A673 (cell line): ENCODE measurements around the gene CEP63. TPM values are rescaled to one million over a fixed set of nuclear protein-coding genes. Genes with fewer than 3 reads are reported as not detected.

Source experiments
- BruUV-seq: library from RNA; stranded (reverse); fragments of 400-500 nt; replicated peaks from 2 replicates; lab custom pipeline; 2021; lab: Mats Ljungman, UMichigan
- CTCF ChIA-PET: fragments of 300-600 bp; sonication (Branson Sonifier 250); formaldehyde crosslinking; loops from one replicate; lab custom pipeline; 2022; ENCODE audit warnings: antibody characterized with exemption; lab: Charles Lee
- POLR2A ChIA-PET: fragments of 300-600 bp; sonication (Branson Sonifier 250); formaldehyde crosslinking; loops from one replicate; lab custom pipeline; 2022; ENCODE audit warnings: antibody characterized with exemption; ENCODE audit not compliant: low non-redundant PET; lab: Charles Lee
- DNase-seq: peaks from one replicate; pipeline ENCODE4 v3.0.0-alpha.2; 2015; ENCODE audit warnings: low spot score
- H3K27ac ChIP-seq: fragments of 200-600 bp; sonication (generic); 2 replicates; pipeline ENCODE4 v1.5.1; 2016; ENCODE audit warnings: mixed run types, low read depth, mild to moderate bottlenecking, mixed read lengths, antibody characterized with exemption, low read length; ENCODE audit not compliant: poor library complexity, severe bottlenecking
- H3K27me3 ChIP-seq: fragments of 200-600 bp; sonication (generic); replicated peaks from 2 replicates; pipeline ENCODE4 v1.6.1; 2017; ENCODE audit warnings: mixed run types, low read depth, mild to moderate bottlenecking, mixed read lengths, antibody characterized with exemption, low read length; ENCODE audit not compliant: insufficient read depth, poor library complexity
- H3K36me3 ChIP-seq: fragments of 200-600 bp; sonication (generic); 2 replicates; pipeline ENCODE4 v1.6.1; 2016; ENCODE audit warnings: mixed run types, mild to moderate bottlenecking, mixed read lengths, antibody characterized with exemption, low read length; ENCODE audit not compliant: insufficient read depth, poor library complexity, severe bottlenecking
- H3K4me1 ChIP-seq: fragments of 200-600 bp; sonication (generic); 2 replicates; pipeline ENCODE4 v1.6.1; 2017; ENCODE audit warnings: mixed run types, mild to moderate bottlenecking, mixed read lengths, antibody characterized with exemption, low read length; ENCODE audit not compliant: insufficient read depth, poor library complexity, severe bottlenecking
- H3K4me3 ChIP-seq: fragments of 200-600 bp; sonication (generic); 2 replicates; pipeline ENCODE4 v1.5.1; 2016; ENCODE audit warnings: low read depth, mixed run types, mild to moderate bottlenecking, mixed read lengths, low read length; ENCODE audit not compliant: poor library complexity, severe bottlenecking
- H3K9me3 ChIP-seq: fragments of 200-600 bp; sonication (generic); 2 replicates; pipeline ENCODE4 v1.6.1; 2016; ENCODE audit warnings: mixed run types, low read depth, mild to moderate bottlenecking, mixed read lengths, antibody characterized with exemption, low read length; ENCODE audit not compliant: poor library complexity, severe bottlenecking
- CTCF ChIP-seq: fragments of 300-800, 200-600 bp; sonication (generic); conservative IDR thresholded peaks from 2 replicates; pipeline ENCODE4 v1.5.1; 2017; ENCODE audit warnings: low read depth, mild to moderate bottlenecking, antibody characterized with exemption, low read length, moderate library complexity, mixed read lengths
- EZH2 ChIP-seq: fragments of 200-600 bp; sonication (generic); IDR thresholded peaks from 2 replicates; pipeline ENCODE4 v1.6.1; 2017; ENCODE audit warnings: borderline replicate concordance, low read depth, mild to moderate bottlenecking, mixed read lengths, antibody characterized with exemption, low read length; ENCODE audit not compliant: poor library complexity, severe bottlenecking
- intact Hi-C: fragments of 100-400 bp; cut with micrococcal nuclease; formaldehyde crosslinking; loops from one replicate; pipeline ENCODE4 v1.10.0; 2022; ENCODE audit not compliant: unreplicated experiment
- total RNA-seq: library from RNA; stranded (reverse); gene quantifications from 2 replicates; pipeline ENCODE4 v1.2.3, GENCODE V29; 2021

The CEP63 gene
- total RNA-seq, 1 experiment from 2014 or later = 29.2 TPM

- no peaks in the 10 kb centered on the region for H3K27me3 ChIP-seq
- H3K4me1 ChIP-seq = no peaks in the 10 kb centered on the region
- POLR2A ChIA-PET = no interaction called here
- no peak for TF ChIP-seq EZH2
- TF ChIP-seq CTCF = peak; percentile 53
- DNase-seq = peak; percentile 15
- no peak overlapping the region for H3K27ac ChIP-seq
- BruUV-seq = no TSS peak
- H3K36me3 ChIP-seq = no peaks in the 10 kb centered on the region
- peaks cover 16% of the 10 kb centered on the region for H3K9me3 ChIP-seq
- no peak overlapping the region for H3K4me3 ChIP-seq
- CTCF ChIA-PET = no interaction called here
- intact Hi-C loops = no loop called here
These were observed 41.2 kb downstream of the CEP63 start for GRCh38 chr3:134527037-134527436.

DNA sequence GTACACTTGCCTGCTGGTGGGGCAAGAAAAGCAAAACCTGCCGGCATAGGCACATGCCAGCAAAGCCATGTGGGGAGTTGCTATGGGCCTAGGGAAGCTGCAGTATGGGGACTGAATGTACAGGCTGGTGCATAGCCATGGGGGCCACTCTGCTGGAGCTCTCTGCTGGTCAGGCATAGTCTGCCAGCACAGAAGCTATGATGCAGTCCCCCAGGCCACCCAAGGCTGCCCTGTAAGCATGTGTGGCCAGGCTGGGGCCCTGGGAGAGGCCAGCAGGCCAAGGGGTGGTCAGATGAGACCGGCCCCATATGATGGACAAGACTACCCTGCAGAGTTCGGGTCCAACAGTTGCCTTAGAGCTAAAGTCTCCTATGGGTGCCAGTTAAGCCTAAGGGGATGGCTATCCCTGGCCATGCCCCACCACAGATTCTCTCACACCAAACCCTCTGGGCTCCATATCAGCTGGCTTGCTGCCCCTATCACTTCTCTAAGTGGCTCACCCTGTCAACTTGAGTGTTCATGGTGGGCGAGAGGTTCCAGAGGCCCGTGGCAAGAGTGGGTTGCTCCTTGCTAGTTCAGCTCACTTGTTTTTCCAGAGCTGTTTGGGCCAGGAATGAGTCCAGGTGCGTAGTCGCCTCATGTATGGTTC, 41.8 kb downstream of the CEP63 start:
- no peak for TF ChIP-seq CTCF
- no peak for TF ChIP-seq EZH2
- ChIA-PET POLR2A (no interaction called here), CTCF (no interaction called here)
- DNase-seq = no peak
- no peak overlapping the region for H3K4me3 ChIP-seq
- no peaks in the 10 kb centered on the region for H3K27me3 ChIP-seq
- no peaks in the 10 kb centered on the region for H3K4me1 ChIP-seq
- no TSS peak for BruUV-seq
- H3K9me3 ChIP-seq = peaks cover 14% of the 10 kb centered on the region
- no peaks in the 10 kb centered on the region for H3K36me3 ChIP-seq
- H3K27ac ChIP-seq = no peak overlapping the region
- intact Hi-C loops = no loop called here

DNA sequence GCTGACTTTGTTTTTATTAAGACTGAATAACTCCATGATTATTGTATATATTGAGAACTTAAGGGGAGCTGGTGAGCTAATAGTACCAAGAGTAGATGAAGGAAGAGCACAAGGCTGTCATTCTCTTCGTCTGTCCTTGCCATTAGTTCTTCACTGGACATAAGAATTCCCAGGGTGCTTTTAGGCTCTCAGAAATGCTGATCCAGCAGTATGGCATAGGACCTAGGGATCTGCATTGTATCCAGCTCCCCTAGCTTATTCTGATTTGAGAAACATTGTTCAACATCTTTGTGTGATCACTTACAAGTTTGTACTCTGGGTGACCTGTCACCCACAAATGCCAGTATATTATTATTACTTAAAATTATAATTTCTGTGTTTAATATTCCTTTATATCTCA, 47.6 kb downstream of the CEP63 start:
- H3K4me1 ChIP-seq = no peaks in the 10 kb centered on the region
- intact Hi-C loops = no loop called here
- no TSS peak for BruUV-seq
- TF ChIP-seq EZH2 (no peak), CTCF (no peak)
- ChIA-PET POLR2A (no interaction called here), CTCF (interaction anchor here (0.5 kb wide), 1 partner anchor 247 kb away, joined by 10 read pairs; no protein-coding TSS in a partner anchor)
- DNase-seq = no peak
- no peaks in the 10 kb centered on the region for H3K27me3 ChIP-seq
- H3K36me3 ChIP-seq = no peaks in the 10 kb centered on the region
- H3K4me3 ChIP-seq = no peak overlapping the region
- H3K27ac ChIP-seq = no peak overlapping the region
- H3K9me3 ChIP-seq = no peaks in the 10 kb centered on the region
